Urinary bladder (tissue), 4 donors: ENCODE measurements around the gene METTL25B. TPM values are rescaled to one million over a fixed set of nuclear protein-coding genes. Genes with fewer than 3 reads are reported as not detected.
"Not testable (repeated sequence)": the region's sequence is repeated elsewhere in the genome, so short reads cannot be mapped to it uniquely, and the experiment has no call there.

Experiments used
- DNase-seq: peaks from one replicate; pipeline ENCODE4 v3.0.0-alpha.2; 2015; ENCODE audit errors: extremely low spot score
- H3K27ac ChIP-seq: one replicate; pipeline ENCODE4 v1.5.1; 2013; ENCODE audit warnings: low read depth, mild to moderate bottlenecking, moderate library complexity
- H3K36me3 ChIP-seq: one replicate; pipeline ENCODE4 v1.6.1; 2013; ENCODE audit warnings: mild to moderate bottlenecking, moderate library complexity; ENCODE audit not compliant: insufficient read depth
- H3K4me1 ChIP-seq: one replicate; pipeline ENCODE4 v1.6.1; 2013; ENCODE audit warnings: mild to moderate bottlenecking, moderate library complexity; ENCODE audit not compliant: insufficient read depth
- H3K4me3 ChIP-seq: one replicate; pipeline ENCODE4 v1.5.1; 2013; ENCODE audit warnings: low read depth, low read length
- WGBS: extraction: QIAGEN DNeasy Blood & Tissue Kit; methylation state at CpG from one replicate; pipeline ENCODE4 v1.1.7; 2013; 5-methylcytosine and 5-hydroxymethylcytosine counted together
- polyA plus RNA-seq: library from polyadenylated mRNA; stranded (reverse); fragments of 200-250 nt; gene quantifications from one replicate; pipeline ENCODE4 v1.2.3, GENCODE V29; 2013
- total RNA-seq: library from RNA; depleted of rRNA; stranded (reverse); fragments of >200 nt; gene quantifications from one replicate; pipeline ENCODE4 v1.2.3, GENCODE V29; 2014
- donor health status: healthy with polysubstance abuse.
- donor health status: healthy.

The METTL25B gene
- total and polyA plus RNA-seq, 2 donors = 11.4 to 32.6 TPM

GRCh38 chr1:156751451-156751756 is 23.1 kb downstream of the METTL25B start, which contains the start of gene HDGF:
Gene HDGF, minus strand, starts transcription at chr1:156751675. Its CDS starts 246 bp downstream, at chr1:156751429.
- no peak for DNase-seq
- peak within 1 kb of the TSS; percentile 97 for H3K27ac ChIP-seq
- no peaks in the 10 kb centered on the region for H3K36me3 ChIP-seq
- WGBS = under 1% methylated on average over 48 of the region's 48 CpGs
- H3K4me1 ChIP-seq = no peaks in the 10 kb centered on the region
- peak within 1 kb of the TSS; percentile 92 for H3K4me3 ChIP-seq

GRCh38 chr1:156751757-156752481 is 23.6 kb downstream of the METTL25B start:
- peak overlapping the region; percentile 92 for H3K4me3 ChIP-seq
- peak overlapping the region; percentile 81 for H3K27ac ChIP-seq
- H3K36me3 ChIP-seq = no peaks in the 10 kb centered on the region
- no peaks in the 10 kb centered on the region for H3K4me1 ChIP-seq
- under 1% methylated on average over 67 of the region's 68 CpGs for WGBS
- DNase-seq = peak; percentile 92

- Histone ChIP-seq H3K4me3 (no peak overlapping the region), H3K4me1 (no peaks in the 10 kb centered on the region), H3K36me3 (no peaks in the 10 kb centered on the region), H3K27ac (no peak overlapping the region)
- WGBS = 14% methylated on average over 1 of the region's 1 CpG
- DNase-seq = no peak
Measured at GRCh38 chr1:156752843-156753482, 24.7 kb downstream of the METTL25B start.

- Histone ChIP-seq H3K4me1 (no peaks in the 10 kb centered on the region), H3K36me3 (no peaks in the 10 kb centered on the region), H3K27ac (no peak overlapping the region), H3K4me3 (no peak overlapping the region)
- no peak for DNase-seq
- WGBS = 83% methylated on average over 8 of the region's 8 CpGs
Measured at GRCh38 chr1:156754219-156754618, 25.9 kb downstream of the METTL25B start.

GRCh38 chr1:156755527-156755950 is 27.3 kb downstream of the METTL25B start:
- Histone ChIP-seq H3K4me1 (no peaks in the 10 kb centered on the region), H3K36me3 (no peaks in the 10 kb centered on the region), H3K4me3 (no peak overlapping the region), H3K27ac (no peak overlapping the region)
- WGBS = 73% methylated on average over 5 of the region's 5 CpGs
- no peak for DNase-seq

GRCh38 chr1:156756355-156756754 is 28.1 kb downstream of the METTL25B start:
- Histone ChIP-seq H3K36me3 (no peaks in the 10 kb centered on the region), H3K27ac (no peak overlapping the region), H3K4me3 (no peak overlapping the region), H3K4me1 (no peaks in the 10 kb centered on the region)
- 97% methylated on average over 1 of the region's 1 CpG for WGBS
- no peak for DNase-seq

GRCh38 chr1:156757572-156758253 is 29.4 kb downstream of the METTL25B start:
- not testable (repeated sequence) for H3K4me1 ChIP-seq, H3K27ac ChIP-seq, H3K4me3 ChIP-seq, H3K36me3 ChIP-seq, DNase-seq
- 89% methylated on average over 10 of the region's 10 CpGs for WGBS

- no peak for DNase-seq
- WGBS = 64% methylated on average over 6 of the region's 6 CpGs
- no peak overlapping the region for H3K27ac ChIP-seq
Measured at GRCh38 chr1:156760092-156760795, 32.0 kb downstream of the METTL25B start.

GRCh38 chr1:156760796-156761104 is 32.5 kb downstream of the METTL25B start:
- WGBS = 77% methylated on average over 4 of the region's 4 CpGs

More at GRCh38 chr1:156760092-156760795, 32.0 kb downstream of the METTL25B start:
- Histone ChIP-seq H3K36me3 (no peaks in the 10 kb centered on the region), H3K4me1 (no peaks in the 10 kb centered on the region), H3K4me3 (no peak overlapping the region)

GRCh38 chr1:156765136-156765535 is 36.9 kb downstream of the METTL25B start:
- H3K4me1 ChIP-seq, H3K27ac ChIP-seq, H3K36me3 ChIP-seq, DNase-seq, H3K4me3 ChIP-seq: not testable (repeated sequence)
- WGBS = 93% methylated on average over 15 of the region's 15 CpGs

More at GRCh38 chr1:156760796-156761104, 32.5 kb downstream of the METTL25B start:
- no peaks in the 10 kb centered on the region for H3K4me1 ChIP-seq
- no peak for DNase-seq
- H3K4me3 ChIP-seq = no peak overlapping the region
- no peaks in the 10 kb centered on the region for H3K36me3 ChIP-seq
- H3K27ac ChIP-seq = peak overlapping the region; percentile 23

- Histone ChIP-seq H3K4me1 (no peaks in the 10 kb centered on the region), H3K36me3 (no peaks in the 10 kb centered on the region), H3K4me3 (no peak overlapping the region), H3K27ac (no peak overlapping the region)
- WGBS = 93% methylated on average over 5 of the region's 5 CpGs
- no peak for DNase-seq
Measured at GRCh38 chr1:156765666-156766065, 37.4 kb downstream of the METTL25B start.

GRCh38 chr1:156766298-156767100 is 38.2 kb downstream of the METTL25B start:
- Histone ChIP-seq H3K4me3 (peak overlapping the region; percentile 40), H3K27ac (peak overlapping the region; percentile 13), H3K36me3 (no peaks in the 10 kb centered on the region), H3K4me1 (peaks cover 1% of the 10 kb centered on the region)
- WGBS = 6% methylated on average over 14 of the region's 14 CpGs
- no peak for DNase-seq
